GM19455 (cell line): ENCODE measurements around the gene SH2B3.
"Not testable (repeated sequence)": the region's sequence is repeated elsewhere in the genome, so short reads cannot be mapped to it uniquely, and the experiment has no call there.

Experiments used
- ATAC-seq: cut with Tn5 transposase; IDR thresholded peaks from one replicate; pipeline ENCODE4 v1.9.1; 2021; ENCODE audit not compliant: unreplicated experiment

The SH2B3 gene

GRCh38 chr12:111386885-111387284 is 18.8 kb upstream of the SH2B3 start:
- no peak for ATAC-seq

- no peak for ATAC-seq
Measured at GRCh38 chr12:111387747-111388323, 17.9 kb upstream of the SH2B3 start.

- ATAC-seq: no peak
Measured at GRCh38 chr12:111389635-111390034, 16.1 kb upstream of the SH2B3 start.

GRCh38 chr12:111390910-111391309 is 14.8 kb upstream of the SH2B3 start:
- no peak for ATAC-seq

- ATAC-seq: no peak
Measured at GRCh38 chr12:111393700-111394300, 11.9 kb upstream of the SH2B3 start.

- ATAC-seq: no peak
Measured at GRCh38 chr12:111394480-111394879, 11.2 kb upstream of the SH2B3 start.

- ATAC-seq: no peak
Measured at GRCh38 chr12:111395336-111396187, 10.2 kb upstream of the SH2B3 start.

GRCh38 chr12:111396271-111396670 is 9.5 kb upstream of the SH2B3 start:
- ATAC-seq: not testable (repeated sequence)

GRCh38 chr12:111396726-111397445 is 8.8 kb upstream of the SH2B3 start:
- ATAC-seq: no peak

- ATAC-seq: no peak
Measured at GRCh38 chr12:111398530-111398929, 7.2 kb upstream of the SH2B3 start.

- ATAC-seq: not testable (repeated sequence)
Measured at GRCh38 chr12:111399741-111400404, 5.8 kb upstream of the SH2B3 start.

- ATAC-seq: no peak
Measured at GRCh38 chr12:111401167-111401605, 4.5 kb upstream of the SH2B3 start.

GRCh38 chr12:111402490-111402824 is 3.3 kb upstream of the SH2B3 start:
- not testable (repeated sequence) for ATAC-seq

GRCh38 chr12:111404362-111405148 is 1.2 kb upstream of the SH2B3 start:
- peak; percentile 10 for ATAC-seq

- ATAC-seq: peak; percentile 64
Measured at GRCh38 chr12:111405149-111405858, 419 bp upstream of the SH2B3 start.

- ATAC-seq: no peak
Measured at GRCh38 chr12:111406474-111407376, 1.0 kb downstream of the SH2B3 start.

- ATAC-seq: no peak
Measured at GRCh38 chr12:111407377-111408115, 1.8 kb downstream of the SH2B3 start.

GRCh38 chr12:111408116-111408440 is 2.4 kb downstream of the SH2B3 start:
- no peak for ATAC-seq
